ENCODE data around the gene EPB41L4B. TPM values are rescaled to one million over a fixed set of nuclear protein-coding genes. Genes with fewer than 3 reads are reported as not detected.

The EPB41L4B gene
- total RNA-seq, 6 experiments from 2014 or later = 0.33 to 0.37 (median 0.35) TPM; not detected in 2

- Mint-ChIP-seq H3K4me3 (no peak overlapping the region), H3K4me1 (ENCODE audit: low read depth) (no peaks in the 10 kb centered on the region), H3K27me3 (ENCODE audit: insufficient read depth) (peaks cover 28% of the 10 kb centered on the region), H3K36me3 (ENCODE audit: low read depth) (no peaks in the 10 kb centered on the region), H3K27ac (no peak overlapping the region), H3K9me3 (no peaks in the 10 kb centered on the region)
- no peak for TF ChIP-seq CTCF (IDR thresholded peaks at IDR 0.05)
- DNase-seq = no peak
These were observed 117.0 kb downstream of the EPB41L4B start for GRCh38 chr9:109203761-109204360.

GRCh38 chr9:109199676-109200075, 121.2 kb downstream of the EPB41L4B start:
- no peaks in the 10 kb centered on the region for H3K4me1 Mint-ChIP-seq (ENCODE audit: low read depth)
- no peak overlapping the region for H3K27ac Mint-ChIP-seq

GRCh38 chr9:109198736-109199382, 122.0 kb downstream of the EPB41L4B start:
- no peak overlapping the region for H3K27ac Mint-ChIP-seq
- no peaks in the 10 kb centered on the region for H3K36me3 Mint-ChIP-seq (ENCODE audit: low read depth)
- TF ChIP-seq CTCF (IDR thresholded peaks at IDR 0.05) = peak; percentile 26; the same call in 1 of the 2 replicates
- H3K9me3 Mint-ChIP-seq = no peaks in the 10 kb centered on the region
- peaks cover 28% of the 10 kb centered on the region for H3K27me3 Mint-ChIP-seq (ENCODE audit: insufficient read depth)
- no peak for DNase-seq
- no peak overlapping the region for H3K4me3 Mint-ChIP-seq
- peaks cover 5% of the 10 kb centered on the region; the same call in 1 of the 2 replicates for H3K4me1 Mint-ChIP-seq (ENCODE audit: low read depth)

More at GRCh38 chr9:109199676-109200075, 121.2 kb downstream of the EPB41L4B start:
- no peaks in the 10 kb centered on the region for H3K36me3 Mint-ChIP-seq (ENCODE audit: low read depth)
- TF ChIP-seq CTCF (IDR thresholded peaks at IDR 0.05) = no peak
- no peaks in the 10 kb centered on the region for H3K9me3 Mint-ChIP-seq
- peaks cover 25% of the 10 kb centered on the region for H3K27me3 Mint-ChIP-seq (ENCODE audit: insufficient read depth)
- DNase-seq = no peak
- H3K4me3 Mint-ChIP-seq = no peak overlapping the region

- Mint-ChIP-seq H3K27me3 (ENCODE audit: insufficient read depth) (peaks cover 21% of the 10 kb centered on the region), H3K36me3 (ENCODE audit: low read depth) (no peaks in the 10 kb centered on the region), H3K4me3 (no peak overlapping the region), H3K4me1 (ENCODE audit: low read depth) (peaks cover 11% of the 10 kb centered on the region), H3K9me3 (no peaks in the 10 kb centered on the region), H3K27ac (no peak overlapping the region)
- TF ChIP-seq CTCF (IDR thresholded peaks at IDR 0.05) = no peak
- no peak for DNase-seq
These were observed 126.8 kb downstream of the EPB41L4B start for GRCh38 chr9:109193974-109194556.

DNA sequence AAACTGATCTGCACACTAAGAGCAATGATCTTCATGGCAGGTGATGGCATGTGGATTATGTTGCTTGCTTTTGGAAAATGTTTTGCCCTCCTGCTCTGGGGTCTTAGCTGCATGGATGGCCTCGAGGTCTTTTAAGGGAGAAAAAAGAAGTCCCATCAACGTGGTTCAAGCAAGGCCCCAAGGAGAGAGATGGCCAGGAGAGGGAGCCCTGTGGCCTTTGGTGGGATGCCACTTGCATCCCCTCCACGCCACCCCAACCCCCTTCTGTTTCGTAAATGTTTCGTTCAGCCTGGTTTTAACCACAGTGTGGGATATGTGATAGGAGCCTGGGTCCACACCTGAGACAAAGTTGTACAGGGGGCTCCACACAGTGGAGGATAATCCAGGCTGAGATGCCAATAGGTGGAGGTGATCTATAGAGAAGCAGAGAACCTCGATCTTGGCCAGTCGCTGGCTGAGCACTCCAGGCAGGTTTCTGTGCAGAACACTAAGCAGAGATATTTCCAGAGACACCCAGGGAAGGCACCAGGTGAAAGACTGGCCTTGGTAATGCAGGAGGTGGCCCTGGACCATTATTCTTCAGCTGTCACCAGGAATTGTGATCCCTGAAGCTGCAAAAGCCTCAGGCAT, 128.0 kb downstream of the EPB41L4B start:
- H3K27me3 Mint-ChIP-seq (ENCODE audit: insufficient read depth) = peaks cover 19% of the 10 kb centered on the region
- H3K27ac Mint-ChIP-seq = no peak overlapping the region
- H3K4me3 Mint-ChIP-seq = no peak overlapping the region
- DNase-seq = no peak
- peak; percentile 64 for TF ChIP-seq CTCF (IDR thresholded peaks at IDR 0.05)
- no peaks in the 10 kb centered on the region for H3K36me3 Mint-ChIP-seq (ENCODE audit: low read depth)
- H3K4me1 Mint-ChIP-seq (ENCODE audit: low read depth) = peaks cover 11% of the 10 kb centered on the region
- no peaks in the 10 kb centered on the region for H3K9me3 Mint-ChIP-seq

All from HFFc6 (cell line).